ENCODE results near the gene TJP3.
"Not testable (repeated sequence)": the region's sequence is repeated elsewhere in the genome, so short reads cannot be mapped to it uniquely, and the experiment has no call there.

TJP3 gene

DNA sequence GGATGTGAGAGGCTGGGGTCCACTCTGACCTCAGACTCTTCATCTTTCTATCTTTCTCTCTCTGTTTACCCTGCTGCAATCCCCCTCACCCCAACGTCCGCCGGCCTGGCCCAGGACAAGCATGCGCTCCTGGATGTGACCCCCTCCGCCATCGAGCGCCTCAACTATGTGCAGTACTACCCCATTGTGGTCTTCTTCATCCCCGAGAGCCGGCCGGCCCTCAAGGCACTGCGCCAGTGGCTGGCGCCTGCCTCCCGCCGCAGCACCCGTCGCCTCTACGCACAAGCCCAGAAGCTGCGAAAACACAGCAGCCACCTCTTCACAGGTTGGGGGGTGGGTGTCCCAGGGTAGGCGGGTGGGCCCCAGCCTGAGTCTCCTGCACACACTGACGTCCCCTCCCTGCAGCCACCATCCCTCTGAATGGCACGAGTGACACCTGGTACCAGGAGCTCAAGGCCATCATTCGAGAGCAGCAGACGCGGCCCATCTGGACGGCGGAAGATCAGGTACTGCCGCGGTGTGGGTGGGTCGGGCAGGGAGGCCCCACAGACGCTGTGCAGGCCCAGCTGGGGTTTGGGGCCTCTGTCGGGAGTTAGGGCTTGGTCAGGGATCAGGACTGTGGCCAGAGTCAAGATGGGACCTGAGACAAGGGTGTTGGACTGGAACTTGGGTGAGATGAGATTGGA is 38.3 kb downstream of the TJP3 start:
- DNase-seq: no peak

DNA sequence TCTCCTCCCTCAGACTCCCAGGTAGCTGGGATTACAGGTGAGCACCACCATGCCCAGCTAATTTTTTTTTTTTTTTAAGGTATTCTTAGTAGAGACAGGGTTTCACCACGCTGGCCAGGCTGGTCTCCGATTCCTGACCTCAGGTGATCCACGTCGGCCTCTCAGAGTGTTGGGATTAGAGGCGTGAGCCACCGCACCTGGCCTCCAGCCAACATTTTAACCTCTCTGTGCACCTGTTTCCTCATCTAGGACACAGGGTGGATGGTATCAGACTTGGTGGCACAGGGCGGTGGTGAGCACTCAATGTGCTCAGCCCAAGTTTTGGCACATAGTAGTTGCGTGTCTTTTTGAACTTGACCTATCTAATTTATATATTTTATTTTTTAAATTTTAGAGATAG is 40.8 kb downstream of the TJP3 start:
- no peak for DNase-seq

DNA sequence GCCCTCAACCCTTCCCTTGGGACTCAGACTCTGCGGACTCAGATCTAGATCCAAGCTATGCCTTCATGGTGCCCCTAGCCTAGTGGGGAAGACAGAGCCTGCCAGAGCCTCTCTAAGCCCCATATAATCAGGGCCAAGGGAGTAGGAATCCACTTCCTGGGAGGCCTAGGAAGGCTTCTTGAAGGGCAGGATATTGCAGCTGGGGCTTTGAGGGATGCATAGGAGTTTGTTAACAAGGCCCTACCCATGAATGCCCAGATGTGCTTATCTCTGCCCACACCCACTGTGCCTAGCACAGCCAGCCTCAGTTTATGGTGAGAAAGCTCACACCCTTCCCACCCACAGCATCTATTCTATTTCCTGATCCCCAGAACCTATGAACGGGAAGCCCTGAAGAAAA is 42.0 kb downstream of the TJP3 start:
- no peak for DNase-seq

DNA sequence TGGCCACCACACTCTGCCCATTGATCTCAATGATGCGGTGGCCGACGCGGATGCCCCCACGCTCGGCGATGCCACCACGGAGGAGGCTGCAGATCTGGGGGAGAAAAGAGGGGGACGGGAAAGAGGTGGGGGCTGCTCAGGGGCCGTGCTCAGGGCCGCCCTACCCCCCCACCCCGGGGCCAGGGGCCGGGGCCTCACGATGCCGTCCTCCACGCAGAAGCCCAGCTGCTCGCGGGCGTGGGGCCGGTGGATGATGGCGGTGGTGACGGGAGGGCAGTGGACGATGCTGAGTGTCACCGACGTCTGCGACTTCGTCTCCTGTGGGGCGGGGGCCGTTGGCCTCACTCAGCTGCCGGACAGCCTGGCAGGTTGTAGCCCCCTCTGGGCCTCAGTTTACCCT is 43.1 kb downstream of the TJP3 start:
- DNase-seq: no peak

- no peak for DNase-seq
Observed at GRCh38 chr19:3752492-3752891, 44.3 kb downstream of the TJP3 start.

DNA sequence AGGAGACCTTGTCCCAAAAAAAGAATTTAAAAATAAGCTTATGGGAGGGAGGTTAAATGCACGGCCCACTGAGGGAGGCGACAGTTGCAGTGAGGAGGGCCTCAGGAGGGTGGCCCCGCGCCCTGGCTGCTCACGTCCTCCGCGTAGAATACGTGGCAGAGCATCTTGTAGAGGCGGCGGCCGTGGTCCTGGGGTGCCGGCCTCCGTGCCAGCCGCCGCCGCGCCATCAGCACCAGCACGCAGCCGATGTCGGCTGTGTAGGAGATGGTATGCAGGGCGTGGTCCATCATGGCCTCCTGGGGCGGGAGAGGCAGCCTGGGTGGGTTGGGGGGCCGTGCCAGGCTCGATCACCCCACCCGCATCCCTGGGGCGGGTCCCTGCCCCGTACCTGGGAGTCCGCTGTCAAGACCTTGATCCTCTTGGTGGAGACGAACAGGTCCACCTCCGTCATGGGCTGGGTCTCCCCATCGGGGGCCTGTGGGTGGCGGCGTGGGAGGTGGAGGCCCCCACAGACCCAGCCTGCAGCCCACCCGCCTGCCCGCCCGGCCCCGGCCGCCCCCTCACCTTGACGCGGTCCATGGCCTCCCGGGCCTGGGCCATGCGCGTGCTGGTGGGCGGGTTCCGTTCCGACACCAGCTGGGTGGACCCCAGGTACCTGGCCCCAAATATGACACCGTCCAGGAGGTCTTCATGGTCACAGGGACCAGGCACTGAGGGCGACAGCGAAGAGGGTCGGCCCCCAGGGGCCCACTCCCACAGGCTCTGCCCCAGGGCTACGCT is 45.6 kb downstream of the TJP3 start:
- DNase-seq: no peak

DNA sequence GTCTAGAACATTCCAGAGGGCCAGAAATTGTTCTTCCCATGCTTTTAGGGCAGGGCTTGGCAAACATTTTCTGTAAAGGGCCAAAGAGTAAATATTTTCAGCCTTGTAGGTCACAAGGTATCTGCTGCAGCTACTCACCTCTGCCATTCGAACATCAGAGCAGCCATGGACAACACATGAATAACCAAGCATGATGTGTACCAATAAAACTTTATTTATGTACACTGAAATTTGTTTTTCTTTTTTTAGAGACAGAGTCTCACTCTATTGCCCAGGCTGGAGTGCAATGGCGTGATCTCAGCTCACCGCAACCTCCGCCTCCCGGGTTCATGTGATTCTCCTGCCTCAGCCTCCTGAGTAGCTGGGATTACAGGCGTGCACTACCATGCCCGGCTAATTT is 49.5 kb downstream of the TJP3 start:
- not testable (repeated sequence) for DNase-seq

DNA sequence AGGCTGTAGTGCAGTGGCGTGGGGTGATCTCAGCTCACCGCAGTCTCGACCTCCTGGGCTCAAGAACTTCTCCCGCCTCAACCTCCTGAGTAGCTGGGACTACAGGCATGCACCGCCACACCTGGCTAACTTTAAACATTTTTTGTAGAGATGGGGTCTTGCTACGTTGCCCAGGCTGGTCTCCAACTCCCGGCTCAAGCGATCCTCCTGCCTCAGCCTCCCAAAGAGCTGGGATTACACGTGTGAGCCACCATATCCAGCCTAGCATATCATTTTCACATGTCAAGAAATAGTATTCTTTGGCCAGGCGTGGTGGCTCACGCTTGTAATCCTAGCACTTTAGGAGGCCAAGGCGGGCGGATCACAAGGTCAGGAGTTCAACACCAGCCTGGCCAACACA is 50.1 kb downstream of the TJP3 start:
- not testable (repeated sequence) for DNase-seq

- no peak for DNase-seq
Observed at GRCh38 chr19:3759482-3760254, 51.5 kb downstream of the TJP3 start.

GRCh38 chr19:3760871-3761361 is 52.7 kb downstream of the TJP3 start:
- peak; percentile 48 for DNase-seq

DNA sequence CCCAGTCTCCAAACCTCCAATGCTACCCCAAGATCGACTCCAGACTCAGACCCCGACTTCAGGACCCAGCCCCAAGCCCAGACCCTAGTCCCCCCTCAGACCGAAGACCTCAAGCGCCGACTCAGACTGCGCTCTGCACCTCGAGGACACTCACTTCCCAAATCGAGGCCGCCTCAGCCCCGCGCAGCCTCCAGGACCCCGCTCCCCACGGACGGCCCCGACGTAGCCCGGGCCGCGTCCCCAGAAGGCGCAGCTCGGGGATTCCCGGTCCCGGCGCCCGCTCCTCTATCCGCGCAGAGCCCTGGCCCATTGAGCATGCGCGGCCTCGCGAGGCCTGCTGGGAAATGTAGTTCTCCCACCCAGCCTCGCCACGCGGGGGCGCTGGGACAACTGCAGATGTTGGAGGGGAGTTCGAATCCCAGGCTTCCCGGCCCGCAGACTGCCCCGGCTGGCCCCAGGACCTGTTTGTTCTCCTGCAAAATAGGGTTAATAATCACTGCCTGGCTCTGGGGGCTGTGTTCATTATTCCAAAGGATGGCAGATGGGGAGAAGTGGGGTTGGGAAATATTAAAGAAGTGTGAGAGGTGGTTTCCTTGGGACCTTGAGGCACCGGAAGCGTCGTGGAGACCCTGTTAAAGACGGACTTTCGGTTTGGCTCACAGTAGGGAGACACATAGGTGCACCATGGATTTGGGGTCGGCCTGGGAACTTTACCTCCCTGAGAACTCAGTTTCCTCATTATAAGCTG is 53.4 kb downstream of the TJP3 start, which contains the start of gene APBA3:
Gene APBA3, minus strand, starts transcription at position 311 of the 748 bp plus-strand sequence. CDS start 1,428 bp downstream, outside the sequence.
- peak; percentile 91 for DNase-seq

GRCh38 chr19:3762130-3762473 is 53.9 kb downstream of the TJP3 start:
- no peak for DNase-seq

DNA sequence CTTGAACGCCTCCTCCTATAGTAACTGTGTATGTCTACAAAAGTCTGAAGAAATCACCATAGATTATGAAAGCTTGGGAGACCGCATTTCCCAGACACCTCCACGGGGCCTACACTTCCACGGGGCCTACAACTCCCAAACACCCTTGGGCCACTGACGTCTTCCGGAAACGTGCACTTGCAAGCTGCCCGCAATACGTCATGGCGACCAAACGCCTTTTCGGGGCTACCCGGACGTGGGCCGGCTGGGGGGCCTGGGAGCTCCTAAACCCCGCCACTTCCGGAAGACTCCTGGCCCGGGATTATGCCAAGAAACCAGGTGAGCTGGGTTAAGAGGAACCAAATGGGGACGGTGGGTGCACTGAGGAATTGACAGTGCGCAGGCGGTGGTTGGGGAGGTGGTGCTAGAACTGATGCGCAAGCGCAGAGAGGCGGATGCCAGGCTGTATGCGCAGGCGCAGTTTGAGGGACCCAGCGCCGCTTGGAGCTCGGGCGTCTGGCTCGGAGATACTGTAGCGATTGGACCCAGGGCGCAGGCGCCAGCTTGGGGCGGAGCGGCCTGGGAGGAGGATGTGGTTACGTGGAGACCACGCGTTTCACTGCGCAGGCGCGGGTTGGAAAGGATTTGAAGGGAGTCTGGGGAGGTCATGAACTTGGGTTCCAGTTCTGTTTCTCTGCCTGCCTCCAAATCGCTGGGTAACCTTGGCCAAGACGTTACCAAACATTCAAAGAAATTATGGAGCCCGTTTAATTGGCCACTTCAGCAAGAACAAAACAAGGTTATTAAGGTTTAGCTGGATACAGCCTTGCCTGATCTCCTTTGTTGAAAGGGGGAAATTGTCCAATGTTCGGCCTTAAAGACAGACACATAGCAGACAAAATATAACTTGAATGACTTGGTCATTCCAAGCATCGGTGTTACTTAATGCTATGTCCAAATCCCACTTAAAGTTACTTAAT is 54.6 kb downstream of the TJP3 start, which contains the start of gene MRPL54:
Gene MRPL54, plus strand, starts transcription at position 182 of the 959 bp plus-strand sequence. Its CDS starts 19 bp downstream, at position 201.
- DNase-seq: peak; percentile 100

DNA sequence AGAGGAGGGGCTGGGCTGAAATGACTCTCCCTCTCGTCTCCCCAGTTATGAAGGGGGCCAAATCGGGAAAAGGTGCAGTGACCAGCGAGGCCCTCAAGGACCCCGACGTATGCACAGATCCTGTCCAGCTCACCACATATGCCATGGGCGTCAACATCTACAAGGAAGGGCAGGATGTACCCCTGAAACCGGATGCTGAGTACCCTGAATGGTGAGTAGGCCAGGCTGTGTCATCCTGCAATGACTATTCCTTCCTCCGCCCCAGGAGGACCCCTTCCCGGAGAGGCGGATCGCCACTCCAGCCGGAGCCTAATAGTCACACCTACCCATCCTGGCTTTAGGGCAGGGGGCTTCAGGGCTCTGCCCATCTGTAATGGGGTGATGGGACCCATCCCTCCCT is 56.9 kb downstream of the TJP3 start:
- no peak for DNase-seq

DNA sequence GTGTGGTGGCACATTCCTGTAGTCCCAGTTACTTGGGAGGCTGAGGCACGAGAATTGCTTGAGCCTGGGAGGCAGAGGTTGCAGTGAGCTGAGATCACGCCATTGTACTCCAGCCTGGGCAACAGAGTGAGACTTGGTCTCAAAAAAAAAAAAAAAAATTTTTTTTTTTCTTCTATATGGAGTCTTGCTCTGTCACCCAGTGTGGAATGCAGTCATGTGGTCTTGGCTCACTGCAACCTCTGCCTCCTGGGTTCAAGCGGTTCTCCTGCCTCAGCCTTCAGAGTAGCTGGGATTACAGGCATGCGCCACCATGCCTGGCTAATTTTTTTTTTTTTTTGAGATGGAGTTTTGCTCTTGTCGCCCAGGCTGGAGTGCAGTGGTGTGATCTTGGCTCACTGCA is 57.6 kb downstream of the TJP3 start:
- not testable (repeated sequence) for DNase-seq

- no peak for DNase-seq
Observed at GRCh38 chr19:3766520-3766919, 58.3 kb downstream of the TJP3 start.

DNA sequence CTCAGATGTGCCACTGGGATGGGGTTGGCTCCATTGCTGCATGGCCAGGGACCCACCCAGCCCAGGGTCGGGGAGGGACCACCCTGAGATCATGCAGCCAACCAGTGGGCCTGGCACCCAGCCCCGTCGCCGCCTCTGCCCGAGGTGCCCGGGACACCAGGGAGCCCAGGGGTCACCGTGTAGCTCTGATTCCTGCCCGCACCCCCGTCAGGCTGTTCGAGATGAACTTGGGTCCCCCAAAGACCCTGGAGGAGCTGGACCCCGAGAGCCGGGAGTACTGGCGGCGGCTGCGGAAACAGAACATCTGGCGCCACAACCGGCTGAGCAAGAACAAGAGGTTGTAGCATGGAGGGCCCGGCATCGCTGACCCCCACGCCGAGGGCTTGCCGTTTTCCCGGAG is 58.9 kb downstream of the TJP3 start:
- no peak for DNase-seq

- no peak for DNase-seq
Observed at GRCh38 chr19:3768015-3768747, 60.0 kb downstream of the TJP3 start.

GRCh38 chr19:3768748-3769099 is 60.5 kb downstream of the TJP3 start:
- DNase-seq: no peak

DNA sequence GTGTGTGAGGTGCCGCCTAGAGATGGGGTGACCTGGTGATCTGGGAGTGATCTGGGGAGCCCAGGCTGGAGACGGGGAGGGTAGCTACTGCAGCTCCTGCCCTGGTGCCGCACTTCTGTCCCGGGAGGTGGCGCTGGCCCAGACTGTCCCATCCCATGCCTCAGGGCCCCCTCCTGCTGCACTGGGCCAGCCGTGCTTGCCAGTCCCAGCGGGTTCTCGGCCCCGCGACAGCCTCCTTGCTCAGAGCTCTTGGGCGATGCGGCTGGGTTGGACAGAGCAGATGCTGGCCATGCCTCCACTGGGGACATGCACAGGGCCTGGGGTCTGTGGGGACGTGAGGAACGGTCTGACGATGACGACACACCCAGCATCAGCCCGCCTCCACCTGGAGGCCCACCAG is 61.3 kb downstream of the TJP3 start:
- no peak for DNase-seq

All from central memory CD4-positive, alpha-beta T cell (primary cell).